Activated naive CD4-positive, alpha-beta T cell treated with anti-CD3 and anti-CD28 coated beads, Interleukin-2, amount 50 U/mL, for 16 hours (primary cell): Measurements from ENCODE around the gene IDH3G.

Source experiments
- DNase-seq: peaks from one replicate; pipeline ENCODE4 v3.0.0-alpha.2; 2020

IDH3G gene

DNA sequence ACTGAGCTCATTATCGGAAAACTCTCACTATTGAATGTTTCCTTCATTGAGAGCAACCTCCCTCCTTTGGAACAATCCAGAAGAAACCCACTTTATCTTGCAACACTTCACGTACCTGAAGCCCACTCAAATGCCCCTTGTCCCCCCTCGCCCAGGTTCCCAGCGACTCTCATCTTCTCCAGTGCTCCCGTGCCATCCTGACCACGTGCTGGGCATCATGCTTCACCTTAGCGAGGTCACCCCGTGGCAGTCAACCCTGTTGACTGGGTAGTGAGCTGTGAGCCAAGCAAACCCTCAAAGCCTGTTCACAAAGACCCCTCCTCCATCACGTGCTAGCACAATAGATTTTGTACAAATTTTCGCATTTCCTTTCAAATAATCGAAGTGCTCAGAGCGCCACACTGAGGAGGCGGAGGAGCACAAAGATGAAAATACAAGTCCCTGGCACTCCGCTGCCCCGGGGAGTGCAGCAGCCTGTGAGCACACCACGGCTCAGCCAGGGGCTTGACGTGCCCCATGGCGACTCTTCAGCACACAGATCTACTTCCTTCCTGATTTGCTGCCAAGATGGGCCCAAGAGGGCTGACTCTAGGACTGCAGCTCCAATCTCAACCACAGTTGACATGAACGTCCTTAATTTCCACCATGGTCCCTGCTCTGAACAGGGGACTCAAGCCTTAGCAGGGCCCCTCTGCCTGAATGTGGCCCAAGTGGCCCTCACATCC is 20.6 kb upstream of the IDH3G start:
- DNase-seq: no peak

DNA sequence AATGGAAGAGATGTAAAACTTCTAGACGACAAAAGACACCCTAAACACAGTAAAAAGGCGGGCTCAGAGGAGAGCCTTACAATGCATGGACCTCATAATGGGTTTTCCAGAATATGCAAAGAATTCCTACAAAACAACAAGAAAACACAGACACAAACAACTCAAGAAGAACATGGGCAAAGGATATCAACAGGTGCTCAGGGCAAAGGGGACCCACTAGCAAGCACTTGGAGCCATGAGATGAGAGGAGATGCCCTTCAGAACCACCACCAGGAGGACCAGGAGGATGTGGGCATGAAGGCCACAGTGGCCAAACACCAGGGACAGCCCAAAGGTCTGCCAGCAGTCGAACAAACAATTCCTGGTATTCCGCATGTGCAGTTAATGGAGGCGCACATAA is 19.0 kb upstream of the IDH3G start:
- no peak for DNase-seq

GRCh38 chrX:153812220-153812619 is 18.0 kb upstream of the IDH3G start:
- DNase-seq: no peak

DNA sequence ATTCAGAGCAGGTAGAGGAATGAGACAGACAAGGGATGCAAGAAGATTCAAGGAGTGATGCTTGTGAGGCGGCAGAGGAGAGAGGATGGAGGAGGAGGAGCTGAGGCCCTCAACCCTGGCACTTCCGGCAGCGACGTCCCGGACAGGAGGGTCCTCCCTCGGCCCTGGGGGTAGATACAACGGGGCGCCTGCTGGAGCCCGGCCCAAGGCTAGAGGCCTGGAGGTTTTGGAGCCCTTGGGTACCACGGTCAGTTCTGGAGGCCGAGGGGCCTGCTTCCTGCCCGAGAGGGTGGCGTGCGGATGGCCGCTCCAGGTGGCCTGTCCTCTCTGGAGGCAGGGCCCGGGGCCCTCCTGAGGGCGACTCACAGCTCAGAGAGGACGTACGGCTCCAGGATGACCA is 13.8 kb upstream of the IDH3G start:
- DNase-seq: no peak

GRCh38 chrX:153806999-153807575 is 12.9 kb upstream of the IDH3G start:
- DNase-seq: no peak

GRCh38 chrX:153805436-153805835 is 11.3 kb upstream of the IDH3G start:
- no peak for DNase-seq

DNA sequence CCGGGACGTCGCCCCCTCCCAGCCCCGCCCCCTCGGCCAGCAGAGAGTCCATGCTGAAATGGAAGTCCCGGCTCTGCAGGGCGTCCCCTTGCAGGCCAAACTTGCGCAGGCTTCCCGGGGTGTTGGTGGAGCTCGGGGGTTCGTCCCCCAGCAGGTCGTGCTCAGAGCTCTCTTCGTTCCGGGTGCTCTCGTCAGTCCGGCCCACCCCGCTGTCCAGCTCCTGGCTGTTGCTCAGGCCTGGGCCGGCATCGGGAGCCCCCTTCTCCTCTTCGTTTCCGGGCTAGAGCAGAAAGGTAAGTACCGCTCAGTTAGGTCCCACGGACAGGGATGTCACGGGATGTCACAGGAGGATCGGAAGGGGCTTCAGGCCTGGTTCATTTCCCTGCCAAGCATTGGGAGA is 10.4 kb upstream of the IDH3G start:
- no peak for DNase-seq

- DNase-seq: no peak
Observed at GRCh38 chrX:153804100-153804595, 10.0 kb upstream of the IDH3G start.

GRCh38 chrX:153803211-153804099 is 9.3 kb upstream of the IDH3G start:
- no peak for DNase-seq

- no peak for DNase-seq
Observed at GRCh38 chrX:153802513-153803045, 8.4 kb upstream of the IDH3G start.

DNA sequence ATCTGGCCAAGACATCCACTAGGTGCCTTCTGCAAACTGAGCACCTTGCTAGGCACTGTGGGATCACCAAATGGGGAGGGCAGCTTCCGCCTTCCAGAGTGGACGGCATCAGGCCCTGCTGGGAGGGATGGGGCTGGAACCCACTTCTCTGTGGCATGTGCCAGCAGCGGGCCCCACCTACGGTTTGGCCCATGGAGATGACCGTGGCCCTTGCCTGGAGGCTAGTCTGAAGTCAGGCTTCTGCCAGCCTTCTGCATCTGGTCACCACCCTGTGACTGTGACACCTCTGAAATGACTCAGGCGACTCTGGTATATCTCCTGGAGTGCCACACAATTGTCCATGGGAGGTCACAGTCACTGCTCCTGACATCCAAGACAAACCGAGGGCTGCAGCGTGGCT is 7.5 kb upstream of the IDH3G start:
- DNase-seq: no peak

DNA sequence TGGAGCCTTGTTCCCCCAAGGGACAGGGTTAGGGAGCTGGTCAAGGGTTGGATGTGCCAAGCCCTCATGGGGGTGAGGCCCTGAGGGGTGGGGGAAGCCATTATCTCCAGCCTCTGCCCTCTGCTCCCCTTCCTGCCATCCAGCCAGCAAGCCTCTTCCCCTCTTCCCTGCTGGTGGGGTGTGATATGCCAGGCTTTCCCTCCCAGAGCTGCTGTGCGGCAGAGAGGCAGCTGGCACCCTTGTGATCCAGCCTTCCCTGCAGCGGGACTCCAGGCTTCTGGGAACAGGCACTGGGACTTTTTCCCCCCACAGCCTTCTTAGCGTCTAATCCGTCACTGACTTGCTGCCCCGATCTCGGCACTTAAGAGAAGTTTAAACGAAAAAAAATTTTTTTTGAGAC is 6.6 kb upstream of the IDH3G start:
- no peak for DNase-seq

- no peak for DNase-seq
Observed at GRCh38 chrX:153800177-153800722, 6.1 kb upstream of the IDH3G start.

DNA sequence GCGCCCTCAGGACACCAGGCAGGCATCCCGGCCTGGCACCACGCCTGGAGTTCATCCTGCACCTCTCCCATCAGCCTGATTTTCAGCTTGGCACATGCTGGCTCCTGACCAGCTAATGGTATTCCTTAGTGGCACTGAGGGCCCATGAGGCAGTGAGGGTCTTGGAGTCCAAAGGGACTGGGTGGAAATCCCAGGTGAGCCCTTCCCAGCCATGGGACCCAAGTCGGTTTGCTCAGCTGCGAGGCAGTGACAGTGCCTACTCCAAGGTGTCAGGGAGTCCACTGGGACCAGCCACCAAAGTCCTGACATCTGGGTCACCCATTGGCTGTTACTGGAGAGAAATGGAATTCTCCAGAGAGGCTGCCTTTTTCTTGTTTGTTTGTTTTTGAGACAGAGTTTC is 5.2 kb upstream of the IDH3G start:
- DNase-seq: no peak

- DNase-seq: no peak
Observed at GRCh38 chrX:153797415-153798015, 3.3 kb upstream of the IDH3G start.

DNA sequence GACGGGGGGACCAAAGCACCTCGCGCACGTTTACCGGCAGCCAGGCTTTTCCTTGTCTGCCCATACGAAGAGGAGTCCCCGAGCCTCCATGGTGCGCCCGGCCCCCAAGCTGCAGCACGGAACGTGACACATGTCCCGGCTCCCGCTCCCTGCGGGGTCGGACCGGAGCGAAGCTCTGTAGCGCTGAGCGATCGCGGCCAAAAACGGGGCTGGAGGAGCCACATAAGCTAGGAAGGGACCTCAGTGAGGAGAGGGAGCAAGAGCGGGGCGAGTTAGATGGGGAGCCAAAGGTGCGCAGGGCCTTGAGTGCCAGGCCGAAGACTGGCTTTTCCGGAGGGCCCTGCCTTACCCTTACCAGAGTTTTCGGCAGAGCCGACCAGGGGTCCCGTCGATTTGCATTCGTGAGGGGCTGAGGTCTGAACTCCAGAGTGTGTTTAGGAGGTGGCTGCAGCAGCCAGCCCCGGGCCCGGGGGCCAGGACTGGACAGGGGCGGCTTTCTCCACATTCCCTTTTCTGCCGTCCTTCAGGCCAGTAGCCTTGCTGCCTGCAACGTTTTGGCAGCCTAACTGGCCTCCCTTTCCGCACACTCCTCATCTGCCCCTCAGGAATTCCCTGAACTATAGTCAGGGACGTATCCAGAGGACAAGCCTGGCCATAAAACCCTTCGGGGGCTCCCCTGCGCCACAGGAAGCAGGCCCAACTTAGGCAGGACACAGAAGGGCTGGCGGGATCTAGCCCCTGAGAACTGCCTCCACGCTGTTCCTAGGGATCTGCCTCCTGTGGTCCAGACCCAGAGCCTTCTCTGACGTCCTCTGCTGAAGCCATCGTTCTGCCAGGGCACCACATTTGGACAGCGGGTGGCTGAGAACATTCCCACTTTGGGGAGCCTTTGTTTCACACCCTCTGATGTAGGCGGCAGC is 982 bp upstream of the IDH3G start:
- peak; percentile 30 for DNase-seq

GRCh38 chrX:153793291-153793690 is 884 bp downstream of the IDH3G start:
- DNase-seq: no peak

DNA sequence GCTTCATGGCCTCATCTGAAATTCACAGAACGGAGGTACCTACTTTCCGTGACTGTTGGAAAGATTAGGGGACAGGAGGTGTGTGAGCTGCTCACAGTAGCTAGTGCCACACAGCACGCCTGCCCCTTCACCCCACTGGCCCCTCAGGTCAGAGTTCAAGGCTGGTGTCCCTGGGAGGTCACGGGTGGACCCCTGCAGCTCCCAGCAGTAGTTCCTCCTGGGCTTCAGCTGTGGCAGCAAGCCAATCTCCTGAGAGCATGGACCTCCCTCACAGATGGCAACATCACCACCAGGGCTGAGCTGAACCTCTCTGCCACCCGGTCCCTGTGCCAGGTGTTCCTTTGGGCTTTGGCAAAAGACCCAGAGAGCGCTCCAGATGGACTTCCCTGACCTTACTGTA is 1.8 kb downstream of the IDH3G start:
- no peak for DNase-seq

- no peak for DNase-seq
Observed at GRCh38 chrX:153791104-153791852, 2.9 kb downstream of the IDH3G start.

DNA sequence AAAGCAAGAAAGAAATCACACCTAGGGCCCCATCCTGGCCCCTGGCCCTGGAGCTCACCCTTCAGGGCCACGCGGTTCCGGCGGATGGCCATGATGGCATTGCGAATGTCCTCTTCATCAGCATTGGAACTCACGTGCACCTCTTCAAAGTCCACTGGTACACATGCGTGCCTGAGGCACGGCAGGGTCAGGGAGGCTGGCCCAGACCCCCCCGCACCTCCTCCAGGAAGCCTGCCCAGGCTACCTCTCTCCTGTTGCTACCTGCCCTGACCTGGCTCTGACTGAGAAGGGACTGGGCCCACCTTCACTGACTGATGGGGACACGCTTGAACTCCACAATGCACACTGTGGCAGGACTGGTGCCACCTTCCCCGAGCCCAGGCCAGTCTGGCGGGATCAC is 4.5 kb downstream of the IDH3G start:
- no peak for DNase-seq

- no peak for DNase-seq
Observed at GRCh38 chrX:153786669-153787068, 7.5 kb downstream of the IDH3G start.
